K562 (cell line): ENCODE data around the gene NPAS3.

ENCODE experiments used
- ETS1 ChIP-seq: conservative IDR thresholded peaks from 2 replicates; pipeline ENCODE4 v1.6.1; 2011; ENCODE audit warnings: low read depth, mild to moderate bottlenecking, low read length; ENCODE audit not compliant: control insufficient read depth
- FOXP1 ChIP-seq: sonication (generic); formaldehyde crosslinking; IDR thresholded peaks from 2 replicates; pipeline ENCODE4 v1.8.0; 2022; ENCODE audit warnings: mild to moderate bottlenecking, missing genetic modification reagents
- GTF2F1 ChIP-seq: IDR thresholded peaks from 2 replicates; pipeline ENCODE4 v1.6.1; 2011; ENCODE audit warnings: low read depth, low read length, improper control_type of control experiment
- ZNF639 ChIP-seq, 2 experiments: fragments of 200-800 bp in 1 of 2; sonication (Bioruptor generic) in 1 of 2; sonication (generic) in 1 of 2; formaldehyde crosslinking in 1 of 2; IDR thresholded peaks in 1 of 2; conservative IDR thresholded peaks in 1 of 2; 2 replicates each; pipeline versions ENCODE4 v1.5.0 to v1.6.1; 2016 to 2020; ENCODE audit warnings: missing compliant biosample characterization in 1 of 2, missing genetic modification characterization in 1 of 2, missing genetic modification reagents in 1 of 2
- ZZZ3 ChIP-seq: fragments of 450-650 bp; IDR thresholded peaks from 2 replicates; pipeline ENCODE4 v1.6.1; 2016; ENCODE audit warnings: antibody characterized with exemption, mild to moderate bottlenecking, moderate library complexity
- TF ChIP-seq, protein P1 (sequence below), 3 experiments: IDR thresholded peaks in 2 of 3; conservative IDR thresholded peaks in 1 of 3; 2 replicates each; pipeline ENCODE4 v1.5.1; 2011 to 2012; ENCODE audit warnings: low read length in 3 of 3, mild to moderate bottlenecking in 3 of 3, control low read depth in 2 of 3, improper control_type of control experiment in 1 of 3, inconsistent platforms in 1 of 3, low read depth in 1 of 3, mixed read lengths in 1 of 3, moderate library complexity in 1 of 3; ENCODE audit not compliant: insufficient read depth in 2 of 3
- TF ChIP-seq, protein P2 (sequence below): fragments of 250-450 bp; sonication (Bioruptor Pico); IDR thresholded peaks from 2 replicates; pipeline ENCODE4 v1.5.0; 2021
- TF ChIP-seq, protein P3 (sequence below): sonication (generic); formaldehyde crosslinking; IDR thresholded peaks from 2 replicates; pipeline ENCODE4 v1.8.0; 2022; ENCODE audit warnings: mild to moderate bottlenecking, missing genetic modification reagents

- TF ChIP-seq, protein P1, sequence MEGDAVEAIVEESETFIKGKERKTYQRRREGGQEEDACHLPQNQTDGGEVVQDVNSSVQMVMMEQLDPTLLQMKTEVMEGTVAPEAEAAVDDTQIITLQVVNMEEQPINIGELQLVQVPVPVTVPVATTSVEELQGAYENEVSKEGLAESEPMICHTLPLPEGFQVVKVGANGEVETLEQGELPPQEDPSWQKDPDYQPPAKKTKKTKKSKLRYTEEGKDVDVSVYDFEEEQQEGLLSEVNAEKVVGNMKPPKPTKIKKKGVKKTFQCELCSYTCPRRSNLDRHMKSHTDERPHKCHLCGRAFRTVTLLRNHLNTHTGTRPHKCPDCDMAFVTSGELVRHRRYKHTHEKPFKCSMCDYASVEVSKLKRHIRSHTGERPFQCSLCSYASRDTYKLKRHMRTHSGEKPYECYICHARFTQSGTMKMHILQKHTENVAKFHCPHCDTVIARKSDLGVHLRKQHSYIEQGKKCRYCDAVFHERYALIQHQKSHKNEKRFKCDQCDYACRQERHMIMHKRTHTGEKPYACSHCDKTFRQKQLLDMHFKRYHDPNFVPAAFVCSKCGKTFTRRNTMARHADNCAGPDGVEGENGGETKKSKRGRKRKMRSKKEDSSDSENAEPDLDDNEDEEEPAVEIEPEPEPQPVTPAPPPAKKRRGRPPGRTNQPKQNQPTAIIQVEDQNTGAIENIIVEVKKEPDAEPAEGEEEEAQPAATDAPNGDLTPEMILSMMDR (IDR thresholded peaks at IDR 0.05 in 2 of 3, conservative IDR thresholded peaks at IDR 0.05 in 1 of 3; ENCODE audit: insufficient read depth in 2 of 3, low read depth in 1 of 3, low read length in 3 of 3), result no peak
- TF ChIP-seq ZZZ3 (no peak), GTF2F1 (no peak), FOXP1 (CRISPR knock-in tag) (no peak), ZNF639 (CRISPR knock-in tag; conservative IDR thresholded peaks at IDR 0.05 in 1 of 2, IDR thresholded peaks at IDR 0.05 in 1 of 2) (no peak), ETS1 (no peak)
- TF ChIP-seq, protein P2, sequence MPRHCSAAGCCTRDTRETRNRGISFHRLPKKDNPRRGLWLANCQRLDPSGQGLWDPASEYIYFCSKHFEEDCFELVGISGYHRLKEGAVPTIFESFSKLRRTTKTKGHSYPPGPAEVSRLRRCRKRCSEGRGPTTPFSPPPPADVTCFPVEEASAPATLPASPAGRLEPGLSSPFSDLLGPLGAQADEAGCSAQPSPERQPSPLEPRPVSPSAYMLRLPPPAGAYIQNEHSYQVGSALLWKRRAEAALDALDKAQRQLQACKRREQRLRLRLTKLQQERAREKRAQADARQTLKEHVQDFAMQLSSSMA, result no peak
- TF ChIP-seq, protein P3, sequence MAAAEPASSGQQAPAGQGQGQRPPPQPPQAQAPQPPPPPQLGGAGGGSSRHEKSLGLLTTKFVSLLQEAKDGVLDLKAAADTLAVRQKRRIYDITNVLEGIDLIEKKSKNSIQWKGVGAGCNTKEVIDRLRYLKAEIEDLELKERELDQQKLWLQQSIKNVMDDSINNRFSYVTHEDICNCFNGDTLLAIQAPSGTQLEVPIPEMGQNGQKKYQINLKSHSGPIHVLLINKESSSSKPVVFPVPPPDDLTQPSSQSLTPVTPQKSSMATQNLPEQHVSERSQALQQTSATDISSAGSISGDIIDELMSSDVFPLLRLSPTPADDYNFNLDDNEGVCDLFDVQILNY (CRISPR knock-in tag), result no peak
Measured at GRCh38 chr14:33563191-33563900, 624.7 kb downstream of the NPAS3 start.
